ENCODE data around the gene TTC28. TPM values are rescaled to one million over a fixed set of nuclear protein-coding genes. Genes with fewer than 3 reads are reported as not detected.

Gene TTC28
- total and polyA plus RNA-seq, 10 of the 15 experiments (the other 5 are each of a cell fraction or from before 2014, with no cell fraction given), result 0.15 to 8.4 (median 1.4) TPM

- TF ChIP-seq ZBTB40 (IDR thresholded peaks at IDR 0.05; ENCODE audit: borderline replicate concordance) (no peak), IRF3 (IDR thresholded peaks at IDR 0.05) (no peak), USF2 (IDR thresholded peaks at IDR 0.05; ENCODE audit: borderline replicate concordance, low read depth, low read length) (no peak), TAF1 (IDR thresholded peaks at IDR 0.05; ENCODE audit: borderline replicate concordance, low read depth, low read length) (no peak), IKZF1 (conservative IDR thresholded peaks at IDR 0.05) (peak; percentile 18; the same call in 1 of the 2 replicates), SREBF1 (IDR thresholded peaks at IDR 0.05; ENCODE audit: low read length) (no peak), HDAC6 (IDR thresholded peaks at IDR 0.05; ENCODE audit: unreplicated experiment) (no peak), NKRF (conservative IDR thresholded peaks at IDR 0.05) (no peak), ZSCAN29 (IDR thresholded peaks at IDR 0.05) (no peak), POLR2A (IDR thresholded peaks at IDR 0.05; ENCODE audit: low read depth, low read length) (no peak), ATF2 (IDR thresholded peaks at IDR 0.05; ENCODE audit: low read length) (no peak), CREB1 (IDR thresholded peaks at IDR 0.05; ENCODE audit: low read depth) (no peak), MYC (IDR thresholded peaks at IDR 0.05; ENCODE audit: insufficient read depth, insufficient read length, insufficient replicate concordance, low read length, severe bottlenecking) (no peak), TCF3 (IDR thresholded peaks at IDR 0.05; ENCODE audit: borderline replicate concordance, insufficient read depth, low read depth, low read length) (no peak), SMAD5 (IDR thresholded peaks at IDR 0.05; ENCODE audit: low read depth) (no peak), SRF (IDR thresholded peaks at IDR 0.05; ENCODE audit: low read depth in 2 of 2, low read length in 2 of 2) (0 out of 4 replicates have a peak, but pooled peaks of 1 of the 2 experiments have one; percentile 29), BHLHE40 (IDR thresholded peaks at IDR 0.05; ENCODE audit: borderline replicate concordance in 1 of 2, low read depth in 2 of 2, low read length in 1 of 2) (no peak), TCF12 (IDR thresholded peaks at IDR 0.05; ENCODE audit: low read depth, low read length) (no peak), RB1 (IDR thresholded peaks at IDR 0.05; ENCODE audit: borderline replicate concordance) (no peak)
These were observed 635.0 kb downstream of the TTC28 start (continued) for GRCh38 chr22:28044546-28045173.

Data from GM12878 (cell line).